Endodermal cell (in vitro differentiated cells): ENCODE data around the gene ARHGEF26. TPM values are rescaled to one million over a fixed set of nuclear protein-coding genes. Genes with fewer than 3 reads are reported as not detected.

Experiments used
- DNase-seq: peaks from one replicate; pipeline ENCODE4 v3.0.0-alpha.2; 2017
- H3K27ac ChIP-seq: 2 replicates; pipeline ENCODE4 v1.5.1; 2013; ENCODE audit warnings: mild to moderate bottlenecking, low read depth, low read length, moderate library complexity
- H3K27me3 ChIP-seq: 2 replicates; pipeline ENCODE4 v1.6.1; 2013; ENCODE audit warnings: mild to moderate bottlenecking, low read length, moderate library complexity; ENCODE audit not compliant: insufficient read depth, control insufficient read depth, poor library complexity, severe bottlenecking
- H3K36me3 ChIP-seq: 2 replicates; pipeline ENCODE4 v1.7.0; 2013; ENCODE audit warnings: mild to moderate bottlenecking, low read length, moderate library complexity; ENCODE audit not compliant: control insufficient read depth, insufficient read depth
- H3K4me1 ChIP-seq: one replicate; pipeline ENCODE4 v1.7.0; 2013; ENCODE audit warnings: low read length; ENCODE audit not compliant: control insufficient read depth, insufficient read depth
- H3K4me3 ChIP-seq: 2 replicates; pipeline ENCODE4 v1.5.1; 2013; ENCODE audit warnings: mild to moderate bottlenecking, low read length, moderate library complexity
- H3K9ac ChIP-seq: 2 replicates; pipeline ENCODE4 v1.6.1; 2013; ENCODE audit warnings: mild to moderate bottlenecking, low read length, moderate library complexity; ENCODE audit not compliant: poor library complexity, severe bottlenecking; ENCODE audit errors: extremely low read depth
- H3K9me3 ChIP-seq: 2 replicates; pipeline ENCODE4 v1.6.1; 2013; ENCODE audit warnings: mild to moderate bottlenecking, low read length, moderate library complexity; ENCODE audit not compliant: control insufficient read depth
- H3K27ac Mint-ChIP-seq: 2 replicates; pipeline ENCODE4 v1.8.0; 2020; ENCODE audit warnings: mixed read lengths
- H3K27me3 Mint-ChIP-seq: 2 replicates; pipeline ENCODE4 v1.8.0; 2021; ENCODE audit warnings: mild to moderate bottlenecking, mixed read lengths; ENCODE audit not compliant: insufficient read depth
- H3K36me3 Mint-ChIP-seq: 2 replicates; pipeline ENCODE4 v1.8.0; 2020; ENCODE audit warnings: low read depth, mixed read lengths
- H3K4me1 Mint-ChIP-seq: 2 replicates; pipeline ENCODE4 v1.8.0; 2020; ENCODE audit warnings: mixed read lengths
- H3K4me3 Mint-ChIP-seq: 2 replicates; pipeline ENCODE4 v1.8.0; 2020; ENCODE audit warnings: mild to moderate bottlenecking, moderate library complexity, mixed read lengths
- H3K9me3 Mint-ChIP-seq: 2 replicates; pipeline ENCODE4 v1.8.0; 2020; ENCODE audit warnings: mild to moderate bottlenecking, mixed read lengths
- WGBS, 2 experiments: methylation state at CpG; one replicate each; pipeline versions ENCODE4 v1.1.5 to v1.1.7; 2013; ENCODE audit warnings: missing lambda C conversion rate in 2 of 2, mixed read lengths in 1 of 2; ENCODE audit not compliant: insufficient coverage in 1 of 2, insufficient read length in 1 of 2; 5-methylcytosine and 5-hydroxymethylcytosine counted together
- total RNA-seq, 2 donors: library from RNA; stranded (reverse); fragmentation: NEBNext Ultra II Directional in 1 of 2; extraction: Animal tissue kit (Norgen Biotek cat#: 25700) in 1 of 2; gene quantifications; 2 replicates in 1 of 2; 3 replicates in 1 of 2; pipeline ENCODE4 v1.2.1, GENCODE V29; 2021
- TF ChIP-seq, protein P1 (sequence below): fragments of 200-600 bp; sonication (generic); conservative IDR thresholded peaks from 2 replicates; pipeline ENCODE4 v1.5.0; 2021; ENCODE audit warnings: antibody characterized with exemption, mild to moderate bottlenecking

ARHGEF26 gene
- total RNA-seq, 2 donors from 2014 or later: 10.1 to 12.4 TPM

DNA sequence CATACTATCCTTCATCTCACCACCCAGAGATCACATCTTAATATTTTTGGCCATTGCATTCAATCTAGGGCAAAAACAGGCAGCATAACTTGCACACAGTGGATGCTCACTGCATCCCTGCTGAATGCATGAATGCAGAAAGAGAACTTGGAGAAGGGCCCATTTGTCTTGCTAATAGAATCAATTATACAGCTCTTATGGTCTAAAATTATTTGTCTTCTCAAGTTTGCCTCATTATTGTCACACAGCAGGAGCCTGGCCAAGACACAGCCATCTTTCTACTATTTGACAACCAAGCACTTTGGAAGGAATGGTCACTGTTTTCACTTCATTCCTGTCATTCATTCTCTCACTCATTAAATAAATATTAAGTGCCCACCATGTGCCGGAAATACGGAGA, 1.2 kb upstream of the ARHGEF26 start:
- Histone ChIP-seq H3K27me3 (peaks cover 42% of the 10 kb centered on the region), H3K27ac (no peak overlapping the region), H3K4me3 (no peak overlapping the region), H3K9me3 (no peaks in the 10 kb centered on the region), H3K36me3 (no peaks in the 10 kb centered on the region), H3K9ac (no peak overlapping the region), H3K4me1 (no peaks in the 10 kb centered on the region)
- H3K27ac Mint-ChIP-seq: no peak overlapping the region
- H3K4me3 Mint-ChIP-seq: peak overlapping the region; percentile 80
- peaks cover 13% of the 10 kb centered on the region for H3K4me1 Mint-ChIP-seq
- TF ChIP-seq, protein P1, sequence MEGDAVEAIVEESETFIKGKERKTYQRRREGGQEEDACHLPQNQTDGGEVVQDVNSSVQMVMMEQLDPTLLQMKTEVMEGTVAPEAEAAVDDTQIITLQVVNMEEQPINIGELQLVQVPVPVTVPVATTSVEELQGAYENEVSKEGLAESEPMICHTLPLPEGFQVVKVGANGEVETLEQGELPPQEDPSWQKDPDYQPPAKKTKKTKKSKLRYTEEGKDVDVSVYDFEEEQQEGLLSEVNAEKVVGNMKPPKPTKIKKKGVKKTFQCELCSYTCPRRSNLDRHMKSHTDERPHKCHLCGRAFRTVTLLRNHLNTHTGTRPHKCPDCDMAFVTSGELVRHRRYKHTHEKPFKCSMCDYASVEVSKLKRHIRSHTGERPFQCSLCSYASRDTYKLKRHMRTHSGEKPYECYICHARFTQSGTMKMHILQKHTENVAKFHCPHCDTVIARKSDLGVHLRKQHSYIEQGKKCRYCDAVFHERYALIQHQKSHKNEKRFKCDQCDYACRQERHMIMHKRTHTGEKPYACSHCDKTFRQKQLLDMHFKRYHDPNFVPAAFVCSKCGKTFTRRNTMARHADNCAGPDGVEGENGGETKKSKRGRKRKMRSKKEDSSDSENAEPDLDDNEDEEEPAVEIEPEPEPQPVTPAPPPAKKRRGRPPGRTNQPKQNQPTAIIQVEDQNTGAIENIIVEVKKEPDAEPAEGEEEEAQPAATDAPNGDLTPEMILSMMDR: no peak
- no peaks in the 10 kb centered on the region for H3K9me3 Mint-ChIP-seq
- DNase-seq: no peak
- H3K27me3 Mint-ChIP-seq: peaks cover 42% of the 10 kb centered on the region
- whole genome bisulfite sequencing, 2 experiments: 79% methylated on average over 2 of the region's 2 CpGs; no CpG with 5 or more reads in 1 of the 2 experiments
- H3K36me3 Mint-ChIP-seq: no peaks in the 10 kb centered on the region

DNA sequence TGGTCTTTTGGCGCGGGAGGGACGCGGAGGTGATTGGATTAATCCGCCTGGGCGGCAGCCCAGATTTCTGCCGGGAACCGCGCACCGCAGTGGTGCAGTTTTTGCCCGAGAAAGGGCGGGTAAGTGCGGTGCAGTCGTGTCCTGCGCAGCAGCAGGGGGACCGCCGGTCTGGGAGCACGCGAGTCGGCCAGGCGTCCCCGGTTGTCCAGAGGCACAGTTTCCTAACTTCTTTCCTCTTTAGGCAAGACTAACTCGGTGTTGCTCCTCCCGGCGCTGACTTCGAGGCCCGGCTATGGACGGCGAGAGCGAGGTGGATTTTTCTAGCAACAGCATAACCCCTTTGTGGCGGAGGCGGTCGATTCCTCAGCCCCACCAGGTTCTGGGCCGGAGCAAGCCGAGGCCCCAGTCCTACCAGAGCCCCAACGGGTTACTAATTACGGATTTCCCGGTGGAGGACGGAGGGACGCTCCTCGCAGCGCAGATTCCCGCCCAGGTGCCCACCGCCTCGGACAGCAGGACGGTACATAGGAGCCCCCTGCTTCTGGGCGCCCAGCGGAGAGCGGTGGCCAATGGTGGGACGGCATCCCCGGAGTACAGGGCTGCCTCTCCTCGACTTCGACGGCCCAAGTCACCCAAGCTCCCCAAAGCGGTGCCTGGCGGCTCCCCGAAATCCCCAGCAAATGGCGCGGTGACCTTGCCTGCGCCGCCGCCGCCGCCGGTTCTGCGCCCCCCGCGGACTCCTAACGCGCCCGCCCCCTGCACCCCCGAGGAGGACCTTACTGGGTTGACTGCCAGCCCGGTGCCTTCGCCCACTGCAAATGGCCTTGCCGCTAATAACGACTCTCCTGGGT, 736 bp downstream of the ARHGEF26 start:
- no peaks in the 10 kb centered on the region for H3K36me3 ChIP-seq
- TF ChIP-seq, protein P1: peak; percentile 35
- peak; percentile 83 for DNase-seq
- WGBS, 2 experiments: 0% methylated on average over 23 to 76 of the region's 76 CpGs
- peak overlapping the region; percentile 75 for H3K27ac Mint-ChIP-seq
- H3K27me3 ChIP-seq: peaks cover 42% of the 10 kb centered on the region
- H3K27ac ChIP-seq: no peak overlapping the region
- no peaks in the 10 kb centered on the region for H3K36me3 Mint-ChIP-seq
- peak overlapping the region; percentile 79 for H3K4me3 ChIP-seq
- no peaks in the 10 kb centered on the region for H3K4me1 ChIP-seq
- H3K27me3 Mint-ChIP-seq: peaks cover 42% of the 10 kb centered on the region
- no peaks in the 10 kb centered on the region for H3K9me3 ChIP-seq
- peaks cover 13% of the 10 kb centered on the region for H3K4me1 Mint-ChIP-seq
- peak overlapping the region; percentile 65 for H3K9ac ChIP-seq
- H3K9me3 Mint-ChIP-seq: no peaks in the 10 kb centered on the region
- peak overlapping the region; percentile 80 for H3K4me3 Mint-ChIP-seq

DNA sequence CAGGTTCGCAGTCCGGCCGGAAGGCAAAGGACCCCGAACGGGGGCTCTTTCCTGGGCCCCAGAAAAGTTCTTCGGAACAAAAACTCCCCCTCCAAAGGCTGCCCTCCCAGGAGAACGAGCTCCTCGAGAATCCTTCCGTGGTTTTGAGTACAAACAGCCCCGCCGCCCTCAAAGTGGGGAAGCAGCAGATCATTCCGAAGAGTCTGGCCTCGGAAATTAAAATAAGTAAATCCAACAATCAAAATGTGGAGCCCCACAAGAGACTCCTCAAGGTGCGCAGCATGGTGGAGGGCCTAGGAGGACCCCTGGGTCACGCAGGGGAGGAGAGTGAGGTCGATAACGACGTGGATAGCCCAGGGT, 1.3 kb downstream of the ARHGEF26 start:
- Mint-ChIP-seq H3K36me3 (no peaks in the 10 kb centered on the region), H3K27me3 (peaks cover 42% of the 10 kb centered on the region), H3K4me1 (peaks cover 13% of the 10 kb centered on the region), H3K4me3 (peak overlapping the region; percentile 80), H3K9me3 (no peaks in the 10 kb centered on the region), H3K27ac (no peak overlapping the region)
- WGBS, 2 experiments: 5 to 9% methylated on average over 9 to 18 of the region's 18 CpGs
- Histone ChIP-seq H3K27me3 (peaks cover 42% of the 10 kb centered on the region), H3K4me3 (peak overlapping the region; percentile 79), H3K9me3 (no peaks in the 10 kb centered on the region), H3K27ac (no peak overlapping the region), H3K4me1 (no peaks in the 10 kb centered on the region), H3K36me3 (peaks cover under 1% of the 10 kb centered on the region), H3K9ac (peak overlapping the region; percentile 12)
- TF ChIP-seq, protein P1: no peak
- DNase-seq: no peak
